Tibial artery (tissue), 4 donors: Measurements from ENCODE around the gene FAM221A.

Experiments used
- DNase-seq, 2 donors: peaks; one replicate each; pipeline ENCODE4 v3.0.0-alpha.2; 2019
- H3K27ac ChIP-seq, 2 donors: fragments of 200-600 bp; sonication (generic) in 1 of 2; 1 replicate in 1 of 2; 2 replicates in 1 of 2; pipeline ENCODE4 v1.5.1; 2018 to 2019; ENCODE audit warnings: mild to moderate bottlenecking in 1 of 2
- H3K27me3 ChIP-seq, 2 donors: fragments of 200-600 bp; sonication (generic) in 1 of 2; one replicate each; pipeline versions ENCODE4 v1.5.1 to v1.6.0; 2016 to 2019
- H3K36me3 ChIP-seq, 3 donors: fragments of 200-600 bp; sonication (generic) in 2 of 3; one replicate each; pipeline ENCODE4 v1.5.1; 2016 to 2019; ENCODE audit warnings: mild to moderate bottlenecking in 2 of 3
- H3K4me1 ChIP-seq, 4 donors: fragments of 200-600 bp; sonication (generic) in 2 of 4; 1 replicate in 3 of 4; 2 replicates in 1 of 4; pipeline ENCODE4 v1.5.1; 2016 to 2019
- H3K4me3 ChIP-seq, 2 donors: fragments of 200-600 bp; sonication (generic) in 1 of 2; 1 replicate in 1 of 2; 2 replicates in 1 of 2; pipeline ENCODE4 v1.5.1; 2018 to 2019; ENCODE audit warnings: mild to moderate bottlenecking in 2 of 2
- H3K9me3 ChIP-seq, 3 donors: fragments of 200-600 bp; sonication (generic) in 1 of 3; one replicate each; pipeline ENCODE4 v1.5.1; 2016 to 2019
- CTCF ChIP-seq, 2 experiments: fragments of 200-600 bp in 1 of 2; fragments of 450-650 bp in 1 of 2; IDR thresholded peaks; one replicate each; pipeline ENCODE4 v1.5.1; 2017 to 2019; ENCODE audit warnings: antibody characterized with exemption in 2 of 2, mild to moderate bottlenecking in 1 of 2, moderate library complexity in 1 of 2
- intact Hi-C: fragments of 100-400 bp; cut with DNase I; formaldehyde crosslinking; loops from one replicate; pipeline ENCODE4 v1.15.0; 2023; ENCODE audit warnings: low total_unique reads

FAM221A gene

GRCh38 chr7:23689165-23689564, 9.2 kb downstream of the FAM221A start:
- no peak for DNase-seq
- Histone ChIP-seq H3K4me3 (no peak overlapping the region), H3K27ac (no peak overlapping the region), H3K9me3 (no peaks in the 10 kb centered on the region), H3K36me3 (peaks cover 23 to 39% (median 31%) of the 10 kb centered on the region in 3 donors), H3K4me1 (no peaks in the 10 kb centered on the region), H3K27me3 (no peaks in the 10 kb centered on the region)
- intact Hi-C loops, result no loop called here
- no peak for TF ChIP-seq CTCF (IDR thresholded peaks at IDR 0.05)

GRCh38 chr7:23691320-23691719, 11.3 kb downstream of the FAM221A start:
- peaks cover 29 to 43% (median 31%) of the 10 kb centered on the region in 3 donors for H3K36me3 ChIP-seq
- H3K4me3 ChIP-seq, result no peak overlapping the region
- H3K9me3 ChIP-seq, result no peaks in the 10 kb centered on the region
- intact Hi-C loops, result no loop called here
- DNase-seq, result no peak
- no peaks in the 10 kb centered on the region for H3K4me1 ChIP-seq
- no peak overlapping the region for H3K27ac ChIP-seq
- H3K27me3 ChIP-seq, result no peaks in the 10 kb centered on the region
- no peak for TF ChIP-seq CTCF (IDR thresholded peaks at IDR 0.05)

- no peak for DNase-seq
- Histone ChIP-seq H3K9me3 (no peaks in the 10 kb centered on the region), H3K27ac (no peak overlapping the region), H3K36me3 (peaks cover 22 to 43% (median 31%) of the 10 kb centered on the region in 3 donors), H3K4me3 (no peak overlapping the region), H3K4me1 (no peaks in the 10 kb centered on the region), H3K27me3 (no peaks in the 10 kb centered on the region)
- intact Hi-C loops, result no loop called here
- TF ChIP-seq CTCF (IDR thresholded peaks at IDR 0.05), result no peak
Observed at GRCh38 chr7:23693224-23693623, 13.2 kb downstream of the FAM221A start.

- Histone ChIP-seq H3K27ac (no peak overlapping the region), H3K36me3 (peaks cover 15 to 35% (median 21%) of the 10 kb centered on the region in 3 donors), H3K9me3 (no peaks in the 10 kb centered on the region), H3K27me3 (no peaks in the 10 kb centered on the region), H3K4me1 (no peaks in the 10 kb centered on the region), H3K4me3 (no peak overlapping the region)
- DNase-seq, result peak; percentile 41 to 71
- peak; percentile 28 to 46 for TF ChIP-seq CTCF (IDR thresholded peaks at IDR 0.05)
- intact Hi-C loops, result no loop called here
Observed at GRCh38 chr7:23696916-23697441, 17.0 kb downstream of the FAM221A start.

GRCh38 chr7:23698822-23699221, 18.8 kb downstream of the FAM221A start:
- intact Hi-C loops, result no loop called here
- Histone ChIP-seq H3K27ac (no peak overlapping the region), H3K4me3 (no peak overlapping the region), H3K4me1 (no peaks in the 10 kb centered on the region), H3K9me3 (no peaks in the 10 kb centered on the region), H3K36me3 (peaks cover 19 to 36% (median 20%) of the 10 kb centered on the region in 3 donors), H3K27me3 (no peaks in the 10 kb centered on the region)
- no peak for TF ChIP-seq CTCF (IDR thresholded peaks at IDR 0.05)
- DNase-seq, result no peak

GRCh38 chr7:23700046-23700445, 20.0 kb downstream of the FAM221A start:
- Histone ChIP-seq H3K36me3 (peaks cover 27 to 38% (median 27%) of the 10 kb centered on the region in 3 donors), H3K27me3 (no peaks in the 10 kb centered on the region), H3K4me1 (no peaks in the 10 kb centered on the region), H3K4me3 (no peak overlapping the region), H3K27ac (no peak overlapping the region), H3K9me3 (peaks cover 0 to under 1% (median 0%) of the 10 kb centered on the region in 3 donors)
- DNase-seq, result no peak
- intact Hi-C loops, result no loop called here
- TF ChIP-seq CTCF (IDR thresholded peaks at IDR 0.05), result no peak
